Mesenchymal stem cell (in vitro differentiated cells and primary cell): ENCODE measurements around the gene PPP1R1C.

ENCODE experiments used
- DNase-seq: peaks from one replicate; pipeline ENCODE4 v3.0.0-alpha.2; 2013
- H2AFZ ChIP-seq: one replicate; pipeline ENCODE4 v1.6.1; 2013; ENCODE audit warnings: low read depth, mild to moderate bottlenecking, control low read depth, inconsistent platforms, low read length, moderate library complexity
- H2AK5ac ChIP-seq: 2 replicates; pipeline ENCODE4 v1.6.1; 2013; ENCODE audit warnings: low read length, moderate library complexity, mild to moderate bottlenecking, inconsistent platforms; ENCODE audit not compliant: severe bottlenecking
- H2BK120ac ChIP-seq: one replicate; pipeline ENCODE4 v1.6.1; 2013; ENCODE audit warnings: low read depth, mild to moderate bottlenecking, inconsistent platforms, low read length, moderate library complexity
- H2BK12ac ChIP-seq, 2 experiments: one replicate each; pipeline ENCODE4 v1.6.1; 2013; ENCODE audit warnings: inconsistent platforms in 2 of 2, low read length in 2 of 2, mild to moderate bottlenecking in 2 of 2, moderate library complexity in 2 of 2, control low read depth in 1 of 2
- H2BK15ac ChIP-seq: one replicate; pipeline ENCODE4 v1.6.1; 2013; ENCODE audit warnings: mild to moderate bottlenecking, low read depth, inconsistent platforms; ENCODE audit not compliant: poor library complexity, severe bottlenecking
- H2BK5ac ChIP-seq: 2 replicates; pipeline ENCODE4 v1.6.1; 2013; ENCODE audit warnings: low read depth, mild to moderate bottlenecking, low read length, control low read depth, inconsistent platforms; ENCODE audit not compliant: poor library complexity, severe bottlenecking
- H3K14ac ChIP-seq, 2 experiments: one replicate each; pipeline ENCODE4 v1.6.1; 2013; ENCODE audit warnings: inconsistent platforms in 2 of 2, low read length in 2 of 2, control low read depth in 1 of 2, mild to moderate bottlenecking in 1 of 2, moderate library complexity in 1 of 2
- H3K18ac ChIP-seq, 2 experiments: one replicate each; pipeline ENCODE4 v1.6.1; 2013; ENCODE audit warnings: inconsistent platforms in 2 of 2, low read length in 2 of 2, control low read depth in 1 of 2, low read depth in 1 of 2, mild to moderate bottlenecking in 1 of 2
- H3K23ac ChIP-seq, 2 experiments: one replicate each; pipeline ENCODE4 v1.6.1; 2013; ENCODE audit warnings: inconsistent platforms in 2 of 2, low read length in 2 of 2, mild to moderate bottlenecking in 2 of 2, moderate library complexity in 2 of 2, control low read depth in 1 of 2
- H3K27ac ChIP-seq: 2 replicates; pipeline ENCODE4 v1.5.1; 2013; ENCODE audit warnings: mild to moderate bottlenecking, moderate library complexity, low read length, control low read depth, inconsistent platforms; ENCODE audit not compliant: poor library complexity, severe bottlenecking
- H3K27me3 ChIP-seq, 2 experiments: 2 replicates each; pipeline versions ENCODE4 v1.6.1 to v1.7.0; 2013; ENCODE audit warnings: low read length in 2 of 2, mild to moderate bottlenecking in 2 of 2, moderate library complexity in 2 of 2, control low read depth in 1 of 2, inconsistent platforms in 1 of 2; ENCODE audit not compliant: control insufficient read depth in 1 of 2, insufficient read depth in 1 of 2
- H3K36me3 ChIP-seq, 2 experiments: 2 replicates each; pipeline versions ENCODE4 v1.6.1 to v1.7.0; 2013; ENCODE audit warnings: low read length in 2 of 2, control low read depth in 1 of 2, inconsistent platforms in 1 of 2, low read depth in 1 of 2, mild to moderate bottlenecking in 1 of 2; ENCODE audit not compliant: insufficient read depth in 2 of 2, control insufficient read depth in 1 of 2
- H3K4ac ChIP-seq, 2 experiments: one replicate each; pipeline ENCODE4 v1.6.1; 2013; ENCODE audit warnings: inconsistent platforms in 2 of 2, low read length in 2 of 2, mild to moderate bottlenecking in 2 of 2, moderate library complexity in 2 of 2, control low read depth in 1 of 2, low read depth in 1 of 2
- H3K4me1 ChIP-seq: 2 replicates; pipeline ENCODE4 v1.6.1; 2013; ENCODE audit warnings: low read depth, low read length, control low read depth; ENCODE audit not compliant: control insufficient read depth, insufficient read depth
- H3K4me2 ChIP-seq: 2 replicates; pipeline ENCODE4 v1.6.1; 2013; ENCODE audit warnings: low read length, mild to moderate bottlenecking, inconsistent platforms; ENCODE audit not compliant: poor library complexity, severe bottlenecking
- H3K4me3 ChIP-seq, 2 experiments: 2 replicates each; pipeline versions ENCODE4 v1.5.1 to v1.7.0; 2013; ENCODE audit warnings: low read length in 2 of 2, mild to moderate bottlenecking in 2 of 2, control low read depth in 1 of 2, low read depth in 1 of 2; ENCODE audit not compliant: insufficient read depth in 1 of 2
- H3K79me1 ChIP-seq: replicated peaks from 2 replicates; pipeline ENCODE4 v1.6.1; 2013; ENCODE audit warnings: mild to moderate bottlenecking, control low read depth, low read length, inconsistent platforms; ENCODE audit not compliant: poor library complexity, severe bottlenecking
- H3K9ac ChIP-seq: 2 replicates; pipeline ENCODE4 v1.7.0; 2013; ENCODE audit warnings: mild to moderate bottlenecking, low read length, moderate library complexity
- H3K9me3 ChIP-seq: 2 replicates; pipeline ENCODE4 v1.7.0; 2013; ENCODE audit warnings: mild to moderate bottlenecking, low read length; ENCODE audit not compliant: control insufficient read depth
- H4K8ac ChIP-seq: one replicate; pipeline ENCODE4 v1.6.1; 2013; ENCODE audit warnings: inconsistent platforms, mild to moderate bottlenecking, low read length, moderate library complexity
- H4K91ac ChIP-seq: one replicate; pipeline ENCODE4 v1.6.1; 2013; ENCODE audit warnings: mild to moderate bottlenecking, low read length, inconsistent platforms
- WGBS: methylation state at CpG from one replicate; pipeline ENCODE4 v1.1.7; 2013; ENCODE audit warnings: mixed read lengths; 5-methylcytosine and 5-hydroxymethylcytosine counted together

PPP1R1C gene

GRCh38 chr2:182069908-182070307 is 84.3 kb downstream of the PPP1R1C start:
- Histone ChIP-seq H3K23ac (no peak overlapping the region), H3K18ac (peak overlapping the region in 1 of 2 experiments; percentile 59), H3K9me3 (no peaks in the 10 kb centered on the region), H2BK5ac (no peak overlapping the region), H4K91ac (no peak overlapping the region), H4K8ac (no peak overlapping the region), H3K79me1 (no peaks in the 10 kb centered on the region), H3K9ac (no peak overlapping the region), H2BK12ac (peak overlapping the region in 1 of 2 experiments; percentile 88), H3K4me3 (no peak overlapping the region), H2BK120ac (no peak overlapping the region), H3K4ac (peak overlapping the region in 1 of 2 experiments; percentile 56), H3K36me3 (no peaks in the 10 kb centered on the region), H2AK5ac (no peak overlapping the region), H2BK15ac (no peak overlapping the region), H3K4me2 (no peak overlapping the region), H3K27ac (no peak overlapping the region), H3K27me3 (no peaks in the 10 kb centered on the region), H2AFZ (no peak overlapping the region), H3K4me1 (no peaks in the 10 kb centered on the region), H3K14ac (no peak overlapping the region)
- WGBS = 100% methylated on average over 2 of the region's 2 CpGs
- no peak for DNase-seq

- WGBS = 100% methylated on average over 1 of the region's 2 CpGs
- no peak overlapping the region for H3K23ac ChIP-seq
- no peak overlapping the region for H3K4ac ChIP-seq
Measured at GRCh38 chr2:182070736-182071135, 85.1 kb downstream of the PPP1R1C start.

GRCh38 chr2:182072861-182073260 is 87.2 kb downstream of the PPP1R1C start:
- Histone ChIP-seq H4K8ac (no peak overlapping the region), H2BK15ac (no peak overlapping the region), H2BK120ac (no peak overlapping the region), H3K4me1 (no peaks in the 10 kb centered on the region), H3K18ac (no peak overlapping the region), H3K36me3 (no peaks in the 10 kb centered on the region), H3K4me3 (no peak overlapping the region), H2BK5ac (no peak overlapping the region), H3K4me2 (no peak overlapping the region), H3K79me1 (no peaks in the 10 kb centered on the region), H3K9me3 (no peaks in the 10 kb centered on the region), H3K9ac (no peak overlapping the region), H3K14ac (no peak overlapping the region), H3K23ac (no peak overlapping the region), H3K4ac (no peak overlapping the region), H3K27me3 (no peaks in the 10 kb centered on the region), H4K91ac (no peak overlapping the region), H3K27ac (no peak overlapping the region), H2AFZ (no peak overlapping the region), H2BK12ac (no peak overlapping the region), H2AK5ac (no peak overlapping the region)
- DNase-seq = peak; percentile 18
- WGBS = 89% methylated on average over 3 of the region's 6 CpGs

More at GRCh38 chr2:182070736-182071135, 85.1 kb downstream of the PPP1R1C start:
- H3K4me2 ChIP-seq = no peak overlapping the region
- H4K8ac ChIP-seq = no peak overlapping the region
- H2BK12ac ChIP-seq = no peak overlapping the region
- no peaks in the 10 kb centered on the region for H3K9me3 ChIP-seq
- H3K79me1 ChIP-seq = no peaks in the 10 kb centered on the region
- H2BK15ac ChIP-seq = no peak overlapping the region
- H2BK5ac ChIP-seq = no peak overlapping the region
- H2BK120ac ChIP-seq = no peak overlapping the region
- no peaks in the 10 kb centered on the region for H3K36me3 ChIP-seq
- H4K91ac ChIP-seq = no peak overlapping the region
- no peak overlapping the region for H3K27ac ChIP-seq
- H3K18ac ChIP-seq = no peak overlapping the region
- DNase-seq = no peak
- no peaks in the 10 kb centered on the region for H3K27me3 ChIP-seq
- H3K4me1 ChIP-seq = no peaks in the 10 kb centered on the region
- H3K9ac ChIP-seq = no peak overlapping the region
- H2AK5ac ChIP-seq = no peak overlapping the region
- no peak overlapping the region for H3K4me3 ChIP-seq
- H2AFZ ChIP-seq = no peak overlapping the region
- H3K14ac ChIP-seq = no peak overlapping the region

- Histone ChIP-seq H3K36me3 (no peaks in the 10 kb centered on the region), H2AFZ (no peak overlapping the region), H3K79me1 (no peaks in the 10 kb centered on the region), H2BK15ac (no peak overlapping the region), H2BK120ac (no peak overlapping the region), H3K4me1 (no peaks in the 10 kb centered on the region), H3K4me3 (no peak overlapping the region), H3K18ac (no peak overlapping the region), H4K8ac (peak overlapping the region; percentile 41), H3K27me3 (no peaks in the 10 kb centered on the region), H3K9me3 (no peaks in the 10 kb centered on the region), H2BK12ac (no peak overlapping the region), H3K9ac (no peak overlapping the region), H3K14ac (no peak overlapping the region), H3K27ac (no peak overlapping the region), H2BK5ac (no peak overlapping the region), H3K4ac (no peak overlapping the region), H3K23ac (no peak overlapping the region), H4K91ac (no peak overlapping the region), H3K4me2 (no peak overlapping the region), H2AK5ac (no peak overlapping the region)
- no peak for DNase-seq
- WGBS = 99% methylated on average over 2 of the region's 3 CpGs
Measured at GRCh38 chr2:182073613-182074012, 88.0 kb downstream of the PPP1R1C start.
